GM18526 (cell line): Measurements from ENCODE around the gene PRKD2.

Source experiments
- POLR2A ChIP-seq: IDR thresholded peaks from 3 replicates; pipeline ENCODE4 v1.6.1; 2011; ENCODE audit not compliant: insufficient read length; ENCODE audit errors: extremely low read depth

PRKD2 gene

DNA sequence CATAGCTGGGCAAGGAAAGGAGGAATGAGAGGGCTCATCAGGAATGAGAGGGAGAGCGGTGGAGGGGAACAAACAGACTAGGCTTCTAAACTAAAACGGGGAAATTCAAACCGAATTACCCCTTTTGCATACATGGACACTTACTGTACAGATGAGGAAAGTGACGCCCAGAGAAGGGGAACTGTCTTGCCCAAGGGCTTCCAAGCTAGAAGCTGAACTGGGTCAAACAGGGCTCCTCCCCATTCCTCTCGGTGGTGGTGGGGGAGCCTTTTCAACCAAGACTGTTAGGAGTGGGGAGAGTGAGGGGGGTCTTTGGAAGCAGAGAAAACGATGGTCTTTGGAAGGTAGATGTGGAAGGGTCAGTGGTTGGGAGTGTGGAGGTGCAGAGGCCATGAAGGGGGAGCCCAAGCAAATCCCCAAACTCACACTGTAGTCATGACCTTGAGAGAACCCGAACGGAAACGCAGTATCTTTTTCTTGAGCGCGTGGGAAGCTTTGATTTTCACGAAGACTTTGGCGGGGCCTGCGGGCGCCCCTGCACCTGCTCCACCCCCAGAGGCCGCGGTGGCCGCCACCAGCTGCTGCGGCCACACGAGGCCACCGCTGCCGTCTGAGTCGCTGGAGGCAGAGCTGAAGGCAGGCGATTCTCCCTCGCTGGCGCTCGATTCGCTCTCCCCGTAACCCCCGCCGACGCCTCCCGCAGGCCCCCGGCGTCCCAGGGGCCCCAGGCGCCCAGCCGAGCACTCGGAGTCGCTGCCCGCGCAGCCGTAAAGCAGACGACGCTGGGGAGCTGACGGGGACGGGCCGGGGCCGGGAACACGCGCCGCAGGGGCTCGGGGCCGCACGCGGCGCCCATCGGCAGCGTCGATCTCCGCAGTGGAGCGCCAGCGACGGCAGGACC, 68.6 kb downstream of the PRKD2 start:
- TF ChIP-seq POLR2A = no peak

DNA sequence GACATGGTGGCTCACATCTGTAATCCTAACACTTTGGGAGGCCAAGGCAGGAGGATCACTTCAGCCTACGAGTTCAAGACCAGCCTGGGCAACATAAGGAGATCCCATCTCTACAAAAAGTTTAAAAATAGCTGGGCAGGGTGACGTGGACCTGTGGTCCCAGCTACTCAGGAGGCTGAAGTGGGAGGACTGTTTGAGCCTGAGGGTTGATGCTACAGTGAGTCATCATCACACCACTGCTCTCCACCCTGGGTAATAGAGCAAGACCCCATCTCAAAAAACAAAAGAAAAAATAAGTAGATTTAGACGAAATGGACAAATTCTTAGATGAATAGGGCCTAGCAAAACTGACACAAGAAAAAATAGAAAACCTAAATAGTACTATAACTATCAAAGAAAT, 70.5 kb downstream of the PRKD2 start:
- no peak for TF ChIP-seq POLR2A

DNA sequence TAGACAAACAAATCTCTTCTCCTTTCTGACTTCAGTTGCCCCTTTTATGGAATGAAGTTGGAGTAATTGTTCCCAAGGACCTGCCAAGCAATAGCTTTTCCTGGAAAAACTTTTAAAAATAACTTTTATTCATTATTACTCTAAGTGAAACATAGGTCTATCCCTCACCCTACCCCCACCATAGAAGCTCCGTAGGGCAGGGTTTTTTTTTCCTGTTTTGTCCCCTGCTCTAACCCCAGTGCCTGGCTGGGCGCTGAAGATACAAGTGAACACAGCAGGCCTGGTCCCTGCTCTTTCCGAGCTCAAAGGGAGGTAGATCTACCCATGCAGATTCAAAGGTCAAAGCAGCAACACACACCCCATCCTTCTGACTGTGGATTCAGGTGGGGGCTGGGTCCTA, 72.2 kb downstream of the PRKD2 start:
- no peak for TF ChIP-seq POLR2A

DNA sequence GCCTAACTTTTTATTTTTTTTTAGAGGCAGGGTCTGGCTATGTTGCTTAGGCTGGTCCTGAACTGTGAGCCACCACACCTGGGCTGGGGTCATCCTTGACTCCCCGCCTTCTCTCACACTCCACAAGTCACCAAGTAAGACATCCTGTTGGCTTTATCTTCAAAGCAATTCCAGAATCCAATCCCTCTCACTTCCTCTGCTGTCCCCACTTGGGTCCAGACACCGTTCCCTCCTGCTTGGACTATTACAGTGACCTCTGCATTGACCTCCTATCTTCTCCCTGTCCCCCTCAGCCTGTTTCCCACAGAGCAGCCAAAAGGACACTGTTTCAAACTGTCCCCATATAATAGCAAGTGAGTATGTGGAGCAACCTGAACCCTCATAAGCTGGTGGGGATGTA, 76.3 kb downstream of the PRKD2 start:
- TF ChIP-seq POLR2A = no peak

DNA sequence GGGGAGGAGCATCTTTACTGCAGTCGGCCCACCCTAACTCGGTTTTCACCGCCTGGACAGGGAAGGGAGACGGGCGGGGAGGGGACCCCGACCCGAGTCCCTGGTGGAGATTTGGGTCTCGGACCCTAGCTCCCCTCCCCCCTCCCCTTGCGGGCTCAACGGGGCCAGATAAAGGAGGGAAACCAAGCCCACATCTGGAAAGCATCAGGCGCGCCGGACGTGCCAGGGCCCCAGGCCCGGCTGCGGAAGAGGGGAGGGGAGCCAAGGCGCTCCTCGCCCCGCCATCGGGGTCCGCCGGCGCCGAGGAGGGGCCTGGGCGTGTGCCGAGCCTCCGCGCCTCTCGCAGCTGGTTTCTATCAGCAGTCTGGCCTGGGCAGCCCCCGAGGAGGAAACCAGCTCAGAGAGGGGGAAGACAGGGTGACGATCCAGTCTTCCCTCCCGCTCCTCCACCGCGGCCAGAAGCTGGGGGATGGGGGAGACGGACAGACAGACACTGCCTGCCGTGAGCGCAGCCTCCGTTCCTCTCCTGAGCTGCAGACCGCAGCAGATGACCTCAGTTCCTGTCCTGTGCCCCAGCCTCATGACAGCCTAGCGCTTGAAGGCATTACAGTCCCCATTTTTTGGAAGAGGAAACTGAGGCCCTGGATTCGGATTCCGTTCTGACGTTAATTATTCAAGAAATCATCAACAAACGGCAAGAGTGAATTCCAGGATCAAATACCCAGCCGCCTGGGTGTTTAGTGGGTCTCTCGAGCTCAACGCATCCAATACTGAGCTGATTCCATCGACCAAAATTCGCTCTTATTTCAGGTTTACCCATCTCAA, 77.3 kb downstream of the PRKD2 start:
- no peak for TF ChIP-seq POLR2A

DNA sequence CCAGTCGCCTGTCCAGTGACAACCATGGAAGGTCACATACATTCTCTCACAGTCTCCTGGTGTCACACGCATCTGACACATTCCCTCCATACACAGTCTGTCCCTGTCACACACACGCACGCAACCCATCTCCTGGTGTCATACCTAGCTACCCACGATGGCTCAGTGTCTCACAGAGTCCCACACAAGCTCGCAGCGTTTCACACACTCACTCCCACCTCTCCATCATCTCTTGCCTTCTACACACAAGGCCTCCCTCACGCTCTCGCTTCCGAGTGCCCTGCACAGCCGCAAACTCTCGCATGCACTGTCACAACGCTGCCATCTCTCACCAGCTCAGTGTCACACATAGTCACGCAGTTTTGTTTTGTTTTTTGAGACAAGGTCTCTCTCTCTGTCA, 79.7 kb downstream of the PRKD2 start:
- TF ChIP-seq POLR2A = no peak

DNA sequence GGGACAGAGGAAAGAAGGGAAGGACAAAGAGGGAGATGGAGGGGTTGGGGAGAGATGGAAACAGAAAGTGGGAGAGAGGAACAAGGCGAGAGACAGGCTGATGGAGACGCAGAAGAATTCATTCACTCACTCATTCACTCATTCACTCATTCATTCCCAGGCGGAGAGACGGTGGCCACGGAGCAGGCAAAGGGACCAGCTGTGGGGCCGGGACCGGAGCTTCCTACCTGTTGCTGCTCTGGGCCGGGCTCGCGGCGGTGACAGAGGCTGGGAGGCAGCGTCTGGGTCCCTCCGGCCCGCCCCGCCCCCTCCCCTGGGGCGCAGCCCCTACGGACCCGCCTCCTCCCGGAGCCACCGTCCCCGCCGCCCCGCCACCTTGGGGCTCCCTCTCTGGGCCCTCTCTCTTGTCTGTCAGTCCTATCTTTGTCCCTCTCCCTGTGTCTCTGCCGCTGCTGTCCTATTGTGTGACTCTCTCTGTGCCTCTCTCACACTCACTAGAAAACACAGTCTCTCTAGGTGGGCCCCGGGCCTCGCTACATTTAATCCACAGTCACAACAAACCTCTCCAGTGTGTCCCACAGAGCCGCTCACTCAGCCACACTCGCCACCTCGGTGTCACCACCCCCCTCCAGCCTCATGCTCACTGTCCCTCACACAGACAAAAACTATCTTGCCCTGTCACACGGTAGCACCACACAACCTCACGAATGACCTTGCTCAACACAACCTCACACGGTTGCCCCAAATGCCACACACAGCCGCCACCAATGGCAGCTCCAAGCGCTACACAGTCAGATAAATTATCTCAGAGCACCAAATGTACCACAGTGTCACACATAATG, 80.8 kb downstream of the PRKD2 start, which contains the start of gene GNG8:
Gene GNG8, minus strand, starts transcription at position 283 of the 842 bp plus-strand sequence. CDS start 1,520 bp downstream, outside the sequence.
- TF ChIP-seq POLR2A = no peak

DNA sequence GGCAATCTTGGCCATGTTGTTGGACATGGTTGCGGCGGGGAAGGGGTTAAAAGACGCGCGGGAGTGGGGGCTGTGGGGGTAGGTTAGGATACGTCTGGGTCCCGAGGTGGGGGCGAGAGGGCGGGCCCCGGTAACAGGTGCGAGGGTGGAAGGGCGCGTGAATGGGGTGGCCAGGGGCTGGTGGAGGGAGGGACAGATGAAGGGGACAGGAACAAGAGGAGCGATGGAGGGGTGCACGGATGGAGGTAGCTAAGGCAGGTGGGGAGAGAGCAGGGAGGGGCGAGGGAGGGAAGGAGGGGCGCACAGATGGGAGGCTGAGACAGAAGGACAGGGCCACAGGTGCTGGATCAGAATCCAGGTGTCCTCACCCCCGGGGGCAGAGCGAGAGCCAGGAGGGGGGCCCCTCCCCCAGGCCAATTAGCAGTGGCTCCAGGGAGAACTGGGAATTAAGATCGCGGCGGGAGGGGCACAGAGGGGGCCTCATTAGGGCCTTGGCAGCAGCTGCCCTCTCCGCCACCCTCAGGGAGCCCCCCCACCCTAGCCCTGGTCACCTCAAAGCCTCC, 82.2 kb downstream of the PRKD2 start:
- TF ChIP-seq POLR2A = no peak

DNA sequence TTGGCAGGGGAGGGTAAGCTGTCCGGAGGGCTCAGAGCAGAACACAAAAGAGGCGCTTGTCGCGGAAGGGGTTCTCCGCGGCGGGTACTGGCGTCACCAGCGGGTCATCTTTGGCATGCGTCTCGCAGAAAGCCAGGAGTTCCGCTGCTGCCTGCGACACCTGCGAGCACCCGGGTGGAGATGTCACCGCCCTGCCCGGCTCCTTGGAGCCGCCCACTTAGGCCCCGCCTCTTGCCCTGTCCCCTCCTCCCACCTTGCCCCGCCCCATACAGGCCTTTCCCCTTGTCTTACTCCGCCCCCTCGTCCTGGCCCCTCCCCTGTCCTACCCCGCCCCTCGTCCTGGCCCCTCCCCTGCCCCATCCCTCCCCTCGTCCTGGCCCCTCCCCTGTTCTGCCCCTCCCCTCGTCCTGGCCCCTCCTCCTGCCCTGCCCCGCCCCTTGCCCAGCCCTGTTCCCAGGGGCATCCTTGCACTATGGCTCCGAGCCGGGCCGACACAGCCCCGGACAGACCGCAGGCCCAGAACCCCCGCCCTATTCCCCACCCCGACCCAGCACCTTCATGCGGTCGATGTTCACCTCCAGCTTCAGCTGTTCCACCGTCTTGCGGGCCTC, 82.8 kb downstream of the PRKD2 start:
- TF ChIP-seq POLR2A = no peak

DNA sequence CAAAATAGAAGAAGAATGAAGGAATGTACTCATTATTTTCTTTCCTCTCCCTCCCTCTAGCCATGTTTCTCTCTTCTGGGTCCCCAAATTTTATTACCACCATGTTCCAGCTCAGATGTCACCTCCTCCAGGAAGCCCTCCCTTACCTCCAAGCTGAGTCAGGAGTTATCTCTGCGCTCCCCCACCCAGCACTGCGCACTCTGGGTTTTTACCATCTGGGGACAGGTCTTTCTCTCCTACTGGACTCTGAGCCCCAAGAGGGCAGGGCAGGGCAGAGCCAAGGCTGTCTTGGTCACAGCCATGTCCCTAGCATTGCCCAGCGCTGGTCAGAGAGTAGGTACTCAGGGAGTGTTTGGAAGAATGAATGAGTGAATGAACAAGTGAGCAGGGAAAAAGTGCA, 83.8 kb downstream of the PRKD2 start:
- TF ChIP-seq POLR2A = no peak

DNA sequence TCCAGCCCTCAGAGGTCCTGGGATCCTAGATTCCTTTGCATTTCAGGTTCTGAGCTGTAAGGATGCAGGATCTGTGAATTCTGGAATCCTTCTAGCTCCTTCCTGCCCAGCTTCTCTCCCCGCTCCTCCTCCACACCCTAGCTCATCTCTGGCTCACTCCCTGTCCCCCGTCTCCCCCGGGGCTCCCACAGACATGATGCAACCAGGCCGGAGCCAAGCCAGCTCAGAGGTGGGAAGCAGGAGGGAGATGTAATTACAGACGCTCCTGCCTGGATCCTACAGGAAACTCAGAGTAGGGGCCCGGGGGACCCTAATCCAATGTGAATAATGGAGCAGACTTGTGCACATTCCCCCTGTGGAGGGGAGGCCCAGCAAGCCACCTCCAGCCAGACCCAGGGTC, 85.4 kb downstream of the PRKD2 start:
- no peak for TF ChIP-seq POLR2A

DNA sequence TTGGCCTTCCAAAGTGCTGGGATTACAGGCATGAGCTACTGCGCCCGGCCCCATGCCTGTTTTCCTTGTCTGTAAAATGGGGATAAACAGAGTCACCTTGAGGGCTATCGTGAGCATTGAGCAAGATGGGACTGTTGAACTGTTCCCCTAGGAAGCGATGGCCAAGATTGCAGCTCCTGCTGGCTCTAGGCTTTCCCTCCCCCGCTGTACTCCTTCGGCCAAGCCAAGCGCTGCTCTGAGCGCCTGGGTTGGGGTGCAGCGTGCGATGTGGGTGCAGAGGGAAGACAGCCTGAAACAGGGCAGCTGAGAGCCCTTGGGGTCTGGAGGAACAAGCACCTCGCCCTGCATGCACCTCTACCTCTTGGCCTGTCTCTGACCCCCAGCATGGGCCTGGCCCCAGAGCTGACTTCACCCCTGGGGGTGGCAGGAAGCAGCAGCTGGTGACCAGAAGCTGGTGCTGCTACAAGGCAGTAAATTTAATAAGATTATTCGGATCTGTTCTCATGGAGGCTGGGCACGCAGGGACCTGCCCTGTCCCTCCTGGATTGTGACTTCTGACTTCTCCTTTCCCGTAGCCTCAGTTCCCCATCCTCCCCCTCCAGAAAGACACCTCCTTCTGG, 86.2 kb downstream of the PRKD2 start:
- no peak for TF ChIP-seq POLR2A

DNA sequence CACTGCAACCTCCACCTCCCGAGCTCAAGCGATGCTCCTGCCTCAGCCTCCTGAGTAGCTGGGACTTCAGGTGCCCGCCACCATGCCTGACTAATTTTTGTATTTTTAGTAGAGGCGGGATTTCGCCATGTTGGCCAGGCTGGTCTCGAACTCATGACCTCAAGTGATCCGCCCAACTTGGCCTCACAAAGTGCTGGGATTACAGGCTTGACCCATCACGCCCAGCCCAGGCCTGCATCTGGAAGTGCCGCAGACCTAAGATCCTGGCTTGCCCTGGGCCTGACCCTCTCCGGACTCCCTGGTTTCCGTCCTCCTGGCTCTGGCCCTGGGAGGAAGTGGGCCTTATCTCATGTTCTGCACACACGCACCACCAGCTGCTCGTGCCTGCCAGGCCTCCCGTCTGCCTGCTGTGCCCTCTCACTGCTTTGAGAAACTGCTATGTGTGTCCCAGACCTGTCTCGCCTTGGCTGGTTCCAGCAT, 87.3 kb downstream of the PRKD2 start:
- TF ChIP-seq POLR2A = no peak

DNA sequence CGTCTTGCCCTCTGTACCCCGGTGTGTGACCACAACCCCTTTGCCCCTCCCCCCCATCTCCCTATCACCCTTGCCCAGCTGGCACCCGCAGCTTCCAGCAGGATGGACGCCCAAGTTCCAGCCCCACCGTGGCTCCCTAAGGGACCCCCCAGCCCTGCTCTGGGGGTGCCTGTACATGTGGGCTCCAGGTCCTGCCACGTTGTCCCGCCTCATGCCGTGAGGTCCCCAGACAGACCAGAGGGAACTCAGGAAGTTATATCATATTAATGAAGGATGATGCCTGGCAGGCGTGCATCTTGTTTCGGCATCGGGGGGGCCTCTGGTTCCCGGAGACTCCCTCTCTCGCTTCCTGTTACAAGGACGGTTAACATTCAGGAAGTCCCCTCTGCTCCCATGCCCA, 90.5 kb downstream of the PRKD2 start:
- TF ChIP-seq POLR2A = no peak
